ENCODE results near the gene YOD1. TPM values are rescaled to one million over a fixed set of nuclear protein-coding genes. Genes with fewer than 3 reads are reported as not detected.
A peak's percentile ranks its signal among the peaks of the same experiment; 100 is the strongest.

Gene YOD1
- 1 to 10 TPM; 5.8 to 7.8 (median 7.8) TPM for total RNA-seq
- long read RNA-seq, donor 1, full-length matches to known transcripts, result 4 of 6 reads
- long read RNA-seq, donor 1, partial matches to known transcripts, result 0 of 6 reads
- long read RNA-seq, donor 1, other reads (novel, unspliced or antisense), result 2 of 6 reads
- long read RNA-seq, donor 2, full-length matches to known transcripts, result 2 of 3 reads
- long read RNA-seq, donor 2, partial matches to known transcripts, result 0 of 3 reads
- long read RNA-seq, donor 2, other reads (novel, unspliced or antisense), result 1 of 3 reads

DNA sequence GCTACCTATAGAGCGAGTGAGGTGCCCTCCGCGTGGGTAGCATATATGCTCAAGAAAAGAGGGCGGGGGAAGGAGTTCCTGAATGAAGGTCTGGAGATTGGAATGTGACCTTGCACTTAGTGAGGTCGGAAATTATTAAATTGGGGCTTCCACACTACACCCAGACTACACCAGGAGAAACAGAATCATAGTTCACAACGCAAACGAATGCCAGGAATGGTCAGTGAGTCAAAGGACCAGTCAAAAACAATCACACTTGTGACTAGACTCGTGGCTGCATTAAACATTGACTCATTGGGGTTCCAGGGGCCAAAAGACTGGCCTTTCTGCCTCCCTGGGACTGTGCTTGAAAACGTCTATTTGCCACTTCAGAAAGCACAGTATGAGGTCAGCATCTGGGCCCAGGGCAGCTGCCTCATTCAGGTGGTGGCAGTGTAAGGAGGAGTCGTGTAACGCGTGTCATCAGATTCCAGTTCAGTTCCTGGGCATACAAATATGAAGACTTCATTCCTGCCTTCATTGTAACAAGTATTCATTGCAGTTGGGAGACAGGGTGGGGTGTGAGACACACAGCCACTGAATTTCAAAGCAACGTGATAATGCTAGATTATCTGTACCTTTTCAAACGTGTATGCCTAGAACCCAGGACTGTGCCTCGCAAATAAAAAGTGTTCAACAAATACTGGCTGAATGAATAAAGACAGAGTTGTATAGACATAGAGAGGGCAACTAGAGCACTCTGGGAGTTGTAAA is at the start of gene YOD1:
YOD1 (minus strand) TSS at position 18 of the 753 bp plus-strand sequence. CDS start 178 bp downstream, outside the sequence.
- peaks cover 39% of the 10 kb centered on the region for H3K4me1 ChIP-seq (ENCODE audit: low read depth)
- H3K9me3 ChIP-seq, result no peaks in the 10 kb centered on the region
- H3K4me3 ChIP-seq, result peak within 1 kb of the TSS; percentile 92
- intact Hi-C loops (cut with DNase I, micrococcal nuclease), result no loop called here
- H3K36me3 ChIP-seq (ENCODE audit: low read depth), result no peaks in the 10 kb centered on the region
- ATAC-seq (peak; percentile 20), DNase-seq (peak; percentile 33 to 50 (median 44))
- TF ChIP-seq, protein P1, sequence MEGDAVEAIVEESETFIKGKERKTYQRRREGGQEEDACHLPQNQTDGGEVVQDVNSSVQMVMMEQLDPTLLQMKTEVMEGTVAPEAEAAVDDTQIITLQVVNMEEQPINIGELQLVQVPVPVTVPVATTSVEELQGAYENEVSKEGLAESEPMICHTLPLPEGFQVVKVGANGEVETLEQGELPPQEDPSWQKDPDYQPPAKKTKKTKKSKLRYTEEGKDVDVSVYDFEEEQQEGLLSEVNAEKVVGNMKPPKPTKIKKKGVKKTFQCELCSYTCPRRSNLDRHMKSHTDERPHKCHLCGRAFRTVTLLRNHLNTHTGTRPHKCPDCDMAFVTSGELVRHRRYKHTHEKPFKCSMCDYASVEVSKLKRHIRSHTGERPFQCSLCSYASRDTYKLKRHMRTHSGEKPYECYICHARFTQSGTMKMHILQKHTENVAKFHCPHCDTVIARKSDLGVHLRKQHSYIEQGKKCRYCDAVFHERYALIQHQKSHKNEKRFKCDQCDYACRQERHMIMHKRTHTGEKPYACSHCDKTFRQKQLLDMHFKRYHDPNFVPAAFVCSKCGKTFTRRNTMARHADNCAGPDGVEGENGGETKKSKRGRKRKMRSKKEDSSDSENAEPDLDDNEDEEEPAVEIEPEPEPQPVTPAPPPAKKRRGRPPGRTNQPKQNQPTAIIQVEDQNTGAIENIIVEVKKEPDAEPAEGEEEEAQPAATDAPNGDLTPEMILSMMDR (IDR thresholded peaks at IDR 0.05), result no peak

DNA sequence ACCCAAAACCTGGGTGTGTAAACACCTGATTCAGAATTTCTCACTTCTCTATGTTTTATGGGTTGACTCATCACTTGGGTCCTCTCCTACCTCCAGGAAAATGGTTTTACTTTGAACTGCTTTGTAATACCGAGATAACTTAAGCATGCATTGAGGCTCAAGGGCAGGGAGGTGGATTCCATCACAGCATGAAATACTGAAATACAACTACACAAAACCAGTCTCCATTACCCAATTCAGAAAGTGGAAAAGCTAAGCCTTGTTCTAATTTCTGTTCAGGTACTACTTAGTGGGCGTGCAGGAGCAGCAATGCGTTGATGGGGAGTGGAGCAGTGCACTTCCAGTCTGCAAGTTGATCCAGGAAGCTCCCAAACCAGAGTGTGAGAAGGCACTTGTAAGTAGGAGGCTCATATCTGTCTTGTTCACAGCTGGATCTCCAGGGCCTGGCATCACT is 46.9 kb upstream of the YOD1 start:
- TF ChIP-seq, protein P1 (IDR thresholded peaks at IDR 0.05), result no peak
- DNase-seq (no peak), ATAC-seq (peak; percentile 29)
- intact Hi-C loops (cut with DNase I, micrococcal nuclease), result no loop called here
- H3K4me3 ChIP-seq, result no peak overlapping the region
- H3K36me3 ChIP-seq (ENCODE audit: low read depth), result no peaks in the 10 kb centered on the region
- no peaks in the 10 kb centered on the region for H3K4me1 ChIP-seq (ENCODE audit: low read depth)
- H3K9me3 ChIP-seq, result no peaks in the 10 kb centered on the region

DNA sequence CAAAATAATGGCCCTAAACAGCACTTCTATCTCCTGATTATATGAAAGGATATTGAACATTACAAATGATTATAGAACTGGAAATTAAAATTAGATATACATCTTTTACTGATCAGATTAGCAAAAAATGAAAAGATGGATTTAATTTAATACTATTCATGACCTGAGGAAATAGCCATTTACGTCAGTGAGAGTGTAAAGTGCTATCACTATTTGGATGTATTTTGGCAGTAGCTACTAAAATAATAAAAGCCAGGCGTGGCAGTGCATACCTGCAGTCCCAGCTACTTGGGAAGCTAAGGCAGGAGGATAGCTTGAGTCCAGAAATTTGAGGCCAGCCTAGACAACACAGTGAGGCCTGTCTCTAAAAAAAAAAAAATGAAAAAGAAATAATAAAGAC is 42.9 kb upstream of the YOD1 start:
- intact Hi-C loops (cut with DNase I, micrococcal nuclease), result no loop called here
- Histone ChIP-seq H3K4me3 (no peak overlapping the region), H3K4me1 (ENCODE audit: low read depth) (peaks cover 6% of the 10 kb centered on the region), H3K9me3 (no peaks in the 10 kb centered on the region), H3K36me3 (ENCODE audit: low read depth) (no peaks in the 10 kb centered on the region)
- ATAC-seq, result no peak
- TF ChIP-seq, protein P1 (IDR thresholded peaks at IDR 0.05), result no peak
- no peak for DNase-seq

DNA sequence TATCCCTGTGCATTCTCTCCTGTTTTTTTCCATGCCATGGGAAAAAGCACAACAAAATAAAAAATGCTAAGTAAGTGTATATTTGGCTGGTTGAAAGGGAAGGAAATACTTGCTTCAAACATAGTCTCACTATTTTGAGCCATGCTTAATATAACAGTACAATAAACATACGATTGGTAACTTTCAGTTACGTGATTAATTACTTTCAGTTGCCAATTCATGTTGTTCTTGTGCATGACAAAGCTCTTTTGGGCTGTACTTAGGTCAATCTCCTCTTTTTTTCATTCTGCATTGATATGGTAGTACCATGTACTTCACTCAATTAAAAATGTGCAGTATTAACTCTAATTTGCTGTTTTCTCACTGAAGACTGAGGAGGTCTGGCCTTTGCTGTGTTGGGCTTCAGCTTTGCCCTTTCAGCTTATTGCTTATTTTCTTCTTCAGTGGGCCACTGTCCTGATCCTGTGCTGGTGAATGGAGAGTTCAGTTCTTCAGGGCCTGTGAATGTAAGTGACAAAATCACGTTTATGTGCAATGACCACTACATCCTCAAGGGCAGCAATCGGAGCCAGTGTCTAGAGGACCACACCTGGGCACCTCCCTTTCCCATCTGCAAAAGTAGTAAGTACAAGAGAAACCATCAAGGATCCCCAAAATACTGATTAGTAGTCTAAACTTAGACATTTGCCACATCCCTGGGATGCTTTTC is 40.3 kb upstream of the YOD1 start:
- no peak overlapping the region for H3K4me3 ChIP-seq
- peaks cover 6% of the 10 kb centered on the region for H3K4me1 ChIP-seq (ENCODE audit: low read depth)
- H3K36me3 ChIP-seq (ENCODE audit: low read depth), result no peaks in the 10 kb centered on the region
- TF ChIP-seq, protein P1 (IDR thresholded peaks at IDR 0.05), result no peak
- ATAC-seq (no peak), DNase-seq (no peak)
- no peaks in the 10 kb centered on the region for H3K9me3 ChIP-seq
- intact Hi-C loops (cut with DNase I, micrococcal nuclease), result no loop called here

DNA sequence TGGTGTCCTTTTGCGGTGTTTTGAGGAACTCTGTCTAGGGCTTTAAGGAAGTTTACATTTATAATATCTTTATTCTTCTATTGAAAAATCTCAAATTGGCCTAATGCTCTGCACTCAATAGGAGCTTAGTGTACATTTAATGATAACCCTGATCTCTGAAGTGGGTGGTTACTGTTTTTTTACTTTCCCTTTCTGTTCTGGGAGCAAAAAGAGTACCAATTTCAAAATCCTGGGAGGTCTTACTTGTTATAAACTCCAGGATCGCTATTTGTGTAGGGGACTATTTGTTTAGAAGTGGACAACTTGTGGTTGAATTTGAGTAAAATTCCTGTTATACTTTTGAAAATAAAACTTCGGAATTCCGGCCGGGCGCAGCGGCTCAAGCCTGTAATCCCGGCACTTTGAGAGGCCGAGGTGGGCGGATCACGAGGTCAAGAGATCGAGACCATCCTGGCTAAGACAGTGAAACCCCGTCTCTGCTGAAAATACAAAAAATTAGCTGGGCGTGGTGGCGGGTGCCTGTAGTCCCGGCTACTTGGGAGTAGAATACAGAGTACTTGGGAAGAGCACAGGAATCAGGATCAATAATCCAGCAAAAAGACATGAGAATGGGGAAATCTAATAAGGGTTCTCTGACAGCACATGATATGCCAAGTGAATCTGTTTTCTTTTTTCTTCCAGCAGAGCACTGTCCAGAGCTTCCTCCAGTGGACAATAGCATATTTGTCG is 38.8 kb upstream of the YOD1 start:
- DNase-seq, result peak in 1 of 3 donors; percentile 35
- Histone ChIP-seq H3K4me1 (ENCODE audit: low read depth) (peaks cover 6% of the 10 kb centered on the region), H3K9me3 (no peaks in the 10 kb centered on the region), H3K36me3 (ENCODE audit: low read depth) (no peaks in the 10 kb centered on the region), H3K4me3 (no peak overlapping the region)
- no peak for ATAC-seq
- intact Hi-C loops (cut with DNase I, micrococcal nuclease), result loop anchor here in 1 of 2 donors (5.0 kb wide), 1 partner anchor 313 kb away; no protein-coding TSS in a partner anchor
- TF ChIP-seq, protein P1 (IDR thresholded peaks at IDR 0.05), result no peak

Data from mucosa of descending colon (tissue), 3 donors.